Endodermal cell (in vitro differentiated cells): ENCODE results near the gene FEN1. TPM values are rescaled to one million over a fixed set of nuclear protein-coding genes. Genes with fewer than 3 reads are reported as not detected.

Experiments used
- DNase-seq: peaks from one replicate; pipeline ENCODE4 v3.0.0-alpha.2; 2017
- H3K27ac ChIP-seq: 2 replicates; pipeline ENCODE4 v1.5.1; 2013; ENCODE audit warnings: mild to moderate bottlenecking, low read depth, low read length, moderate library complexity
- H3K27me3 ChIP-seq: 2 replicates; pipeline ENCODE4 v1.6.1; 2013; ENCODE audit warnings: mild to moderate bottlenecking, low read length, moderate library complexity; ENCODE audit not compliant: insufficient read depth, control insufficient read depth, poor library complexity, severe bottlenecking
- H3K36me3 ChIP-seq: 2 replicates; pipeline ENCODE4 v1.7.0; 2013; ENCODE audit warnings: mild to moderate bottlenecking, low read length, moderate library complexity; ENCODE audit not compliant: control insufficient read depth, insufficient read depth
- H3K4me1 ChIP-seq: one replicate; pipeline ENCODE4 v1.7.0; 2013; ENCODE audit warnings: low read length; ENCODE audit not compliant: control insufficient read depth, insufficient read depth
- H3K4me3 ChIP-seq: 2 replicates; pipeline ENCODE4 v1.5.1; 2013; ENCODE audit warnings: mild to moderate bottlenecking, low read length, moderate library complexity
- H3K9ac ChIP-seq: 2 replicates; pipeline ENCODE4 v1.6.1; 2013; ENCODE audit warnings: mild to moderate bottlenecking, low read length, moderate library complexity; ENCODE audit not compliant: poor library complexity, severe bottlenecking; ENCODE audit errors: extremely low read depth
- H3K9me3 ChIP-seq: 2 replicates; pipeline ENCODE4 v1.6.1; 2013; ENCODE audit warnings: mild to moderate bottlenecking, low read length, moderate library complexity; ENCODE audit not compliant: control insufficient read depth
- H3K27ac Mint-ChIP-seq: 2 replicates; pipeline ENCODE4 v1.8.0; 2020; ENCODE audit warnings: mixed read lengths
- H3K27me3 Mint-ChIP-seq: 2 replicates; pipeline ENCODE4 v1.8.0; 2021; ENCODE audit warnings: mild to moderate bottlenecking, mixed read lengths; ENCODE audit not compliant: insufficient read depth
- H3K36me3 Mint-ChIP-seq: 2 replicates; pipeline ENCODE4 v1.8.0; 2020; ENCODE audit warnings: low read depth, mixed read lengths
- H3K4me1 Mint-ChIP-seq: 2 replicates; pipeline ENCODE4 v1.8.0; 2020; ENCODE audit warnings: mixed read lengths
- H3K4me3 Mint-ChIP-seq: 2 replicates; pipeline ENCODE4 v1.8.0; 2020; ENCODE audit warnings: mild to moderate bottlenecking, moderate library complexity, mixed read lengths
- H3K9me3 Mint-ChIP-seq: 2 replicates; pipeline ENCODE4 v1.8.0; 2020; ENCODE audit warnings: mild to moderate bottlenecking, mixed read lengths
- CTCF ChIP-seq: fragments of 200-600 bp; sonication (generic); conservative IDR thresholded peaks from 2 replicates; pipeline ENCODE4 v1.5.0; 2021; ENCODE audit warnings: antibody characterized with exemption, mild to moderate bottlenecking
- WGBS, 2 experiments: methylation state at CpG; one replicate each; pipeline versions ENCODE4 v1.1.5 to v1.1.7; 2013; ENCODE audit warnings: missing lambda C conversion rate in 2 of 2, mixed read lengths in 1 of 2; ENCODE audit not compliant: insufficient coverage in 1 of 2, insufficient read length in 1 of 2; 5-methylcytosine and 5-hydroxymethylcytosine counted together
- total RNA-seq, 2 donors: library from RNA; stranded (reverse); fragmentation: NEBNext Ultra II Directional in 1 of 2; extraction: Animal tissue kit (Norgen Biotek cat#: 25700) in 1 of 2; gene quantifications; 2 replicates in 1 of 2; 3 replicates in 1 of 2; pipeline ENCODE4 v1.2.1, GENCODE V29; 2021

Gene FEN1
- total RNA-seq, 2 donors from 2014 or later, result 66.7 to 81.8 TPM

GRCh38 chr11:61810671-61811175, 18.0 kb downstream of the FEN1 start:
- Mint-ChIP-seq H3K9me3 (peaks cover 4% of the 10 kb centered on the region), H3K4me3 (no peak overlapping the region), H3K27me3 (no peaks in the 10 kb centered on the region), H3K4me1 (peaks cover 4% of the 10 kb centered on the region), H3K36me3 (peaks cover 78% of the 10 kb centered on the region), H3K27ac (no peak overlapping the region)
- Histone ChIP-seq H3K4me1 (no peaks in the 10 kb centered on the region), H3K36me3 (peaks cover 70% of the 10 kb centered on the region), H3K27me3 (no peaks in the 10 kb centered on the region), H3K9ac (no peak overlapping the region), H3K9me3 (no peaks in the 10 kb centered on the region), H3K27ac (no peak overlapping the region), H3K4me3 (no peak overlapping the region)
- DNase-seq, result no peak
- no peak for TF ChIP-seq CTCF
- WGBS, 2 experiments, result 95 to 100% methylated on average over 3 to 8 of the region's 8 CpGs

GRCh38 chr11:61811831-61812230, 19.1 kb downstream of the FEN1 start:
- peaks cover 4% of the 10 kb centered on the region for H3K4me1 Mint-ChIP-seq
- no peak overlapping the region for H3K9ac ChIP-seq
- H3K9me3 ChIP-seq, result no peaks in the 10 kb centered on the region
- DNase-seq, result no peak
- no peak overlapping the region for H3K4me3 ChIP-seq
- H3K9me3 Mint-ChIP-seq, result peaks cover 4% of the 10 kb centered on the region
- H3K36me3 ChIP-seq, result peaks cover 65% of the 10 kb centered on the region
- peaks cover 70% of the 10 kb centered on the region for H3K36me3 Mint-ChIP-seq
- H3K27ac Mint-ChIP-seq, result no peak overlapping the region
- H3K4me1 ChIP-seq, result no peaks in the 10 kb centered on the region
- H3K27me3 Mint-ChIP-seq, result no peaks in the 10 kb centered on the region
- no peak overlapping the region for H3K4me3 Mint-ChIP-seq
- no peaks in the 10 kb centered on the region for H3K27me3 ChIP-seq
- no peak overlapping the region for H3K27ac ChIP-seq
- no peak for TF ChIP-seq CTCF
- WGBS, 2 experiments, result 94 to 96% methylated on average over 5 of the region's 5 CpGs

- Mint-ChIP-seq H3K4me1 (peaks cover 10% of the 10 kb centered on the region), H3K36me3 (peaks cover 60% of the 10 kb centered on the region), H3K4me3 (no peak overlapping the region), H3K27me3 (no peaks in the 10 kb centered on the region), H3K27ac (no peak overlapping the region), H3K9me3 (peaks cover 4% of the 10 kb centered on the region)
- no peak overlapping the region for H3K9ac ChIP-seq
- no peak overlapping the region for H3K4me3 ChIP-seq
- DNase-seq, result no peak
- H3K36me3 ChIP-seq, result peaks cover 56% of the 10 kb centered on the region
- 96 to 100% methylated on average over 4 of the region's 4 CpGs for WGBS, 2 experiments
- no peaks in the 10 kb centered on the region for H3K27me3 ChIP-seq
- no peak for TF ChIP-seq CTCF
- H3K4me1 ChIP-seq, result no peaks in the 10 kb centered on the region
- no peak overlapping the region for H3K27ac ChIP-seq
- H3K9me3 ChIP-seq, result no peaks in the 10 kb centered on the region
These were observed 20.2 kb downstream of the FEN1 start for GRCh38 chr11:61812736-61813411.
